Sigmoid colon (tissue), 7 donors: ENCODE data around the gene AHNAK. TPM values are rescaled to one million over a fixed set of nuclear protein-coding genes. Genes with fewer than 3 reads are reported as not detected.
"Not testable (repeated sequence)": the region's sequence is repeated elsewhere in the genome, so short reads cannot be mapped to it uniquely, and the experiment has no call there.

Source experiments
- DNase-seq: peaks from one replicate; pipeline ENCODE4 v3.0.0-alpha.2; 2019
- H3K27ac ChIP-seq, 4 donors: fragments of 200-600 bp; sonication (generic); one replicate each; pipeline ENCODE4 v1.5.1; 2016 to 2019; ENCODE audit warnings: mild to moderate bottlenecking in 1 of 4
- H3K27me3 ChIP-seq, 3 donors: fragments of 200-600 bp; sonication (generic); one replicate each; pipeline ENCODE4 v1.5.1; 2019; ENCODE audit warnings: mild to moderate bottlenecking in 1 of 3
- H3K36me3 ChIP-seq, 4 donors: fragments of 200-600 bp; sonication (generic); one replicate each; pipeline ENCODE4 v1.5.1; 2016 to 2019
- H3K4me1 ChIP-seq, 4 donors: fragments of 200-600 bp; sonication (generic); one replicate each; pipeline ENCODE4 v1.5.1; 2017 to 2019
- H3K4me3 ChIP-seq, 4 donors: fragments of 200-600 bp; sonication (generic); one replicate each; pipeline ENCODE4 v1.5.1; 2017 to 2019; ENCODE audit warnings: mild to moderate bottlenecking in 2 of 4, moderate library complexity in 1 of 4
- H3K9me3 ChIP-seq, 4 donors: fragments of 200-600 bp in 3 of 4; sonication (generic) in 3 of 4; one replicate each; pipeline versions ENCODE4 v1.5.1 to v1.6.1; 2013 to 2019
- EP300 ChIP-seq, 4 donors: sonication (generic); formaldehyde crosslinking; IDR thresholded peaks; one replicate each; pipeline ENCODE4 v1.6.1; 2017; ENCODE audit warnings: antibody characterized with exemption in 4 of 4
- POLR2A ChIP-seq, 2 donors: fragments of 450-650 bp; IDR thresholded peaks; one replicate each; pipeline ENCODE4 v1.6.1; 2016; ENCODE audit warnings: antibody characterized with exemption in 2 of 2, mild to moderate bottlenecking in 2 of 2, moderate library complexity in 2 of 2
- POLR2AphosphoS5 ChIP-seq, 4 donors: sonication (generic); formaldehyde crosslinking; IDR thresholded peaks; one replicate each; pipeline ENCODE4 v1.6.1; 2017; ENCODE audit warnings: antibody characterized with exemption in 4 of 4
- WGBS, 2 donors: extraction: QIAGEN DNeasy Blood & Tissue Kit; methylation state at CpG; one replicate each; pipeline ENCODE4 v1.1.7; 2013; 5-methylcytosine and 5-hydroxymethylcytosine counted together
- intact Hi-C: fragments of 100-400 bp; cut with DNase I; formaldehyde crosslinking; loops from one replicate; pipeline ENCODE4 v1.15.1; 2023
- polyA plus RNA-seq, 3 donors: library from polyadenylated mRNA; stranded (reverse); fragments of 200-250 nt; gene quantifications; one replicate each; pipeline ENCODE4 v1.2.3, GENCODE V29; 2013
- total RNA-seq, 4 donors: library from RNA; depleted of rRNA; stranded (reverse); fragments of >200 nt; gene quantifications; one replicate each; pipeline ENCODE4 v1.1.0, GENCODE V29; 2016
- TF ChIP-seq, protein P1 (sequence below), 4 experiments: fragments of 450-650 bp in 3 of 4; fragments of 200-600 bp in 1 of 4; IDR thresholded peaks; one replicate each; pipeline ENCODE4 v1.5.1; 2016 to 2019; ENCODE audit warnings: antibody characterized with exemption in 4 of 4, mild to moderate bottlenecking in 3 of 4, moderate library complexity in 2 of 4
- donor health status: healthy with polysubstance abuse.
- donor health status: Bipolar disorder and iron deficiency.
- donor health status: healthy.

The AHNAK gene
- total and polyA plus RNA-seq, 7 donors: 82.3 to 1,294 (median 751) TPM

DNA sequence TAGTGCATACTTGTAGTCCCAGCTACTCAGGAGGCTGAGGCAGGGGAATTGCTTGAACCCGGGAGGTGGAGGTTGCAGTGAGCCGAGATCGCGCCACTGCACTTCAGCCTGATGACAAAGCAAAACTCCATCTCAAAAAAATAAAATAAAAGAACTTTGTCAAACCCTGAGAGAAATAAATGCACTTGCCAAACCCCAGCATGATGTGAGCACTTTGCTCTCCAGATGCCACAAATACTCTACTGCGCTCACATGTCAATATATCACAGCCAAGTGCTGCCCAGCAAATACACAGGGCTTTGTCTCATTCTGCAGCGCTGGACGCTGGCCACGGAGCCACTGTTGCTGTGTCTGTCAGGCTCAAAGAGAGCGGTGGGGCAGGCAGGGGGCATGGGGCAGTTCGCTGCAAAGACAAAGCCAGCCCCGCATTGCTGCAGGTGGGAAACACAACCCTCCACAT lies 45.1 kb downstream of the AHNAK start:
- H3K4me1 ChIP-seq: peaks cover 0 to 71% (median 68%) of the 10 kb centered on the region in 4 donors

DNA sequence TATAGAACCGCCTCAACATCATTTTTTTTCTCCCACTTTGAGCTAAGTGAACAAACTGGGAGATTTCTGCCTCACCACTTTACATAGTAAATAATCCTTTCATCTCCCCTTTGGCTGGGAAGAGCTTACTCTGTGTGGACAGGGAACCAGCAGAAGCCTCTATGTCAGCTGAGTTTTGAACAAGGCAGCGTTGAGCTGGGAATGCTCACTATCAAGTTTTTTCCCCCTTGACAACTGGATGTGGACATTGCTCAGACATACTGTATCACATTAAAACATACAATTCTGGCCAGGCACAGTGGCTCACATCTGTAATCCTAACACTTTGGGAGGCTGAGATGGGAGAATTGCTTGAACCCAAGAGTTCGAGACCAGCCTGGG lies 46.0 kb downstream of the AHNAK start:
- H3K36me3 ChIP-seq: no peaks in the 10 kb centered on the region
- WGBS, 2 donors: 83 to 93% methylated on average over 3 of the region's 3 CpGs
- H3K4me1 ChIP-seq: peaks cover 0 to 64% (median 60%) of the 10 kb centered on the region in 4 donors
- H3K27me3 ChIP-seq: no peaks in the 10 kb centered on the region
- DNase-seq: no peak
- H3K4me3 ChIP-seq: no peak overlapping the region
- H3K27ac ChIP-seq: peak overlapping the region; percentile 80 to 89 (median 84)
- intact Hi-C loops: loop anchor here (5.0 kb wide), 1 partner anchor 78 kb away; no protein-coding TSS in a partner anchor
- no peaks in the 10 kb centered on the region for H3K9me3 ChIP-seq
- peak; percentile 21 to 83 (median 58) for TF ChIP-seq POLR2AphosphoS5 (IDR thresholded peaks at IDR 0.05)
- no peak for TF ChIP-seq EP300 (IDR thresholded peaks at IDR 0.05)

More for the DNA sequence above, 45.1 kb downstream of the AHNAK start:
- Histone ChIP-seq H3K4me3 (peak overlapping the region in 1 of 4 donors; percentile 5), H3K9me3 (no peaks in the 10 kb centered on the region), H3K27me3 (no peaks in the 10 kb centered on the region), H3K36me3 (no peaks in the 10 kb centered on the region), H3K27ac (peak overlapping the region; percentile 80 to 89 (median 84))
- DNase-seq: peak; percentile 80
- 88 to 90% methylated on average over 11 of the region's 11 CpGs for WGBS, 2 donors
- intact Hi-C loops: loop anchor here (5.0 kb wide), 1 partner anchor 79 kb away; no protein-coding TSS in a partner anchor
- TF ChIP-seq POLR2A (IDR thresholded peaks at IDR 0.05): no peak
- TF ChIP-seq POLR2AphosphoS5 (IDR thresholded peaks at IDR 0.05): peak in 3 of 4 donors; percentile 44 to 62 (median 60)

DNA sequence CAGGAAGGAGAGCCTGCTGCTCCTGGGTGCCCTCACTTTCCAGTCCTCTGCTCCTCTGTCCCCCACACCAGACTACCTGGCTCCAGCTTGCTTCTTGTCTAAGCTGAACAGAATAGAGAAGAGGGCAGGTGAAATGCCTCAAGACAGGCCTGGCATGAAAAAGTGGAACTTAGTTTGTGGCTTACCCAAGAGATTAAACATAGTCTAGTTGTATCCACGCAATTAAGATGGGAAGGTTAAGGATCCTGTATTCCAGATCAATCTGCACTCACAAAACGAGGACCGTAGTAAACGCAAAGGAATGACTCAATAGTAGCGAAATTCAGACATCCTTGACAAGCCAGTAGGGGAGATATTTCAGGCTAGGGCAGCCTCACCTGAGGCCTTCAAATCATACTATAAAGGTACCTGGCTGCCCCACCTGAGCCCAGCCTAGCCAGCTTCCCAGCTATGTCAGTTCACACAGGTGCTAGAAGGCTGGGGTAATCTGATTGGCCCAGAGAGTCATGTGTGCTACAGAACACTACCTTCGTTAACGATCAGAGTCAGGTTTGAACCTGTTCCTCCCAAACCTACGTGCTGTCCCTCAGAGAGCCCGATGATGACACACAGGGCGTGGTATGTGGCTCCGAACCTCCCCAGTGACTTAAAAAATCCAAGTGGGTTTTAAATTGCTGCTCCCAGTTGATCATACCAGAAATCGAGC lies 46.5 kb downstream of the AHNAK start:
- peaks cover 0 to 59% (median 56%) of the 10 kb centered on the region in 4 donors for H3K4me1 ChIP-seq
- no peak for DNase-seq
- no peak for TF ChIP-seq POLR2AphosphoS5 (IDR thresholded peaks at IDR 0.05)
- TF ChIP-seq, protein P1, sequence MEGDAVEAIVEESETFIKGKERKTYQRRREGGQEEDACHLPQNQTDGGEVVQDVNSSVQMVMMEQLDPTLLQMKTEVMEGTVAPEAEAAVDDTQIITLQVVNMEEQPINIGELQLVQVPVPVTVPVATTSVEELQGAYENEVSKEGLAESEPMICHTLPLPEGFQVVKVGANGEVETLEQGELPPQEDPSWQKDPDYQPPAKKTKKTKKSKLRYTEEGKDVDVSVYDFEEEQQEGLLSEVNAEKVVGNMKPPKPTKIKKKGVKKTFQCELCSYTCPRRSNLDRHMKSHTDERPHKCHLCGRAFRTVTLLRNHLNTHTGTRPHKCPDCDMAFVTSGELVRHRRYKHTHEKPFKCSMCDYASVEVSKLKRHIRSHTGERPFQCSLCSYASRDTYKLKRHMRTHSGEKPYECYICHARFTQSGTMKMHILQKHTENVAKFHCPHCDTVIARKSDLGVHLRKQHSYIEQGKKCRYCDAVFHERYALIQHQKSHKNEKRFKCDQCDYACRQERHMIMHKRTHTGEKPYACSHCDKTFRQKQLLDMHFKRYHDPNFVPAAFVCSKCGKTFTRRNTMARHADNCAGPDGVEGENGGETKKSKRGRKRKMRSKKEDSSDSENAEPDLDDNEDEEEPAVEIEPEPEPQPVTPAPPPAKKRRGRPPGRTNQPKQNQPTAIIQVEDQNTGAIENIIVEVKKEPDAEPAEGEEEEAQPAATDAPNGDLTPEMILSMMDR (IDR thresholded peaks at IDR 0.05): no peak
- no peak for TF ChIP-seq EP300 (IDR thresholded peaks at IDR 0.05)
- TF ChIP-seq POLR2A (IDR thresholded peaks at IDR 0.05): no peak
- 23 to 73% methylated on average over 12 of the region's 12 CpGs for WGBS, 2 donors
- peak overlapping the region; percentile 80 to 89 (median 84) for H3K27ac ChIP-seq
- no peak overlapping the region for H3K4me3 ChIP-seq
- H3K36me3 ChIP-seq: no peaks in the 10 kb centered on the region
- intact Hi-C loops: loop anchor here (5.0 kb wide), 1 partner anchor 78 kb away; no protein-coding TSS in a partner anchor
- no peaks in the 10 kb centered on the region for H3K27me3 ChIP-seq
- no peaks in the 10 kb centered on the region for H3K9me3 ChIP-seq

DNA sequence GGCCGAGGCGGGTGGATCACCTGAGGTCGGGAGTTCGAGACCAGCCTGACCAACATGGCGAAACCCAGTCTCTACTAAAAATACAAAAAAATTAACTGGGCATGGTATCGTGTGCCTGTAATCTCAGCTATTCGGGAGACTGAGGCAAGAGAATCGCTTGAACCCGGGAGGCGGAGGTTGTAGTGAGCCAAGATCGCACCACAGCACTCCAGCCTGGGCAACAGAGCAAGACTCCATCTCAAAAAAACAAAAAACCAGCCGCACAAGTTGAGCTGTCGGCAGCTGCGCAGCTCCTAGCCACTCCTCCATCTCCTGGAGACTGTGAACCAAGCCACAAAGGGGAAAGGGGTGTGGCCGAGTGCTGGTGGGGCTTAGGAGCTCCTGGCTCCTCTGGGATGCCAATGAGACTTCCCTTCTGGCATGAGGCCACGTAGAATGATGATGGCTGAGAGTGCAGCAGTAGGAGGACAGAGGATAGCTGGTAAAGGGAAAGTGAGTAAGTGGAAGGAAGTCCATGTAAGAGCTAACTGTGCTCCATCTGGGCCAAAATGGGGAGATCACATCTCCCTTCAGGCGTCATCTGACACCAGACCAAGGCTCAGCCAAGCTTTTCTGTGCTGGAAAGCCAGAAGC lies 47.2 kb downstream of the AHNAK start:
- 54 to 73% methylated on average over 17 of the region's 17 CpGs for WGBS, 2 donors
- peak; percentile 82 for DNase-seq
- H3K4me3 ChIP-seq, H3K36me3 ChIP-seq, H3K9me3 ChIP-seq, intact Hi-C loops, H3K27me3 ChIP-seq: not testable (repeated sequence)
- peak in 1 of 4 donors; percentile 14 for TF ChIP-seq POLR2AphosphoS5 (IDR thresholded peaks at IDR 0.05)
- H3K27ac ChIP-seq: peak overlapping the region; percentile 80 to 89 (median 84)
- H3K4me1 ChIP-seq: peaks cover 0 to 53% (median 49%) of the 10 kb centered on the region in 4 donors

DNA sequence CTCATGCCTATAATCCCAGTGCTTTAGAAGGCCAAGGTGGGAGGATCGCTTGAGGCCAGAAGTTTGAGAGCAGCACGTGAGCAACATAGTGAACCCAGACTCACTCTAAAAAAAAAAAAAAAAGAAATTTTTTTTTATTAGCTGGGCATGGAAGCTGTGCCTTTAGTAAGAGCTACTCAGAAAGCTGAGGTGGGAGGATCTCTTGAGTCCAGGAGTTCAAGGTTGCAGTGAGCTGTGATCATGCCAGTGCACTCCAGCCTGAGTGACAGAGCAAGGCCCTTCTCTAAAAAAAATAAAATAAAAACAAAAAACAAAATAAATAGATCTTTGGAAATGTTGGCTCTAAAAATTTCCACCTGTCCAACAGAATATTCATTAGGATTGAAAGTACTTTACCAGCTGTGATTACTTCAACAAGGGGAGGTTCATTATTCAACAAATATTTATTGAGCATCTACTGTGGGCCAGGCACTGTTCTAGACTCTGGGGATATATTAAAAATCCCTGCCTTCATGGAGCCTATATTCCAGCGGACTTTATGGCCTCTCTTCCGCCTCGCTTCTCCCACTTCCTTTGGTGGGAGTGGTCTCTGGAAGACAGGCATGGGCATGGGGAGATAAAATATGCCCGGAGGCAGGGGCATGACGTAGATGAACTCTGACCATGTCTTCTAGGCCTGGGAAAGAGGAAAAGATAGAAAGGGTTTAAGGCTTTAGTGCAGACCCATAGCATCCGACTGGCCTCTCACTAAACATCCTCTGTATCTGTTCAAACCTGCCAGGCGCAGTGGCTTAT lies 47.9 kb downstream of the AHNAK start:
- H3K4me3 ChIP-seq: no peak overlapping the region
- H3K27ac ChIP-seq: peak overlapping the region; percentile 80 to 89 (median 84)
- no peaks in the 10 kb centered on the region for H3K36me3 ChIP-seq

More for the DNA sequence above, 47.9 kb downstream of the AHNAK start:
- no peak for DNase-seq
- 84 to 95% methylated on average over 9 of the region's 9 CpGs for WGBS, 2 donors
- intact Hi-C loops: no loop called here
- Histone ChIP-seq H3K4me1 (peaks cover 0 to 45% (median 42%) of the 10 kb centered on the region in 4 donors), H3K27me3 (no peaks in the 10 kb centered on the region), H3K9me3 (no peaks in the 10 kb centered on the region)
- TF ChIP-seq, protein P1 (IDR thresholded peaks at IDR 0.05): no peak
- TF ChIP-seq POLR2AphosphoS5 (IDR thresholded peaks at IDR 0.05): no peak
- no peak for TF ChIP-seq POLR2A (IDR thresholded peaks at IDR 0.05)
- no peak for TF ChIP-seq EP300 (IDR thresholded peaks at IDR 0.05)
